Ishikawa (cell line): ENCODE data around the gene ZMYND12.

Experiments
- CEBPB ChIP-seq: IDR thresholded peaks from 2 replicates; pipeline ENCODE4 v1.6.1; 2012
- CREB1 ChIP-seq: IDR thresholded peaks from 2 replicates; pipeline ENCODE4 v1.6.1; 2012; ENCODE audit warnings: low read depth
- EGR1 ChIP-seq: IDR thresholded peaks from 2 replicates; pipeline ENCODE4 v1.6.1; 2012
- EP300 ChIP-seq: IDR thresholded peaks from 2 replicates; pipeline ENCODE4 v1.6.1; 2012; ENCODE audit warnings: borderline replicate concordance
- FOXM1 ChIP-seq: IDR thresholded peaks from 2 replicates; pipeline ENCODE4 v1.6.1; 2012; ENCODE audit warnings: low read depth, borderline replicate concordance
- MAX ChIP-seq: IDR thresholded peaks from 2 replicates; pipeline ENCODE4 v1.6.1; 2012
- NFIC ChIP-seq: IDR thresholded peaks from 2 replicates; pipeline ENCODE4 v1.6.1; 2012
- RAD21 ChIP-seq: IDR thresholded peaks from 2 replicates; pipeline ENCODE4 v1.6.1; 2012; ENCODE audit warnings: low read depth
- REST ChIP-seq: IDR thresholded peaks from 2 replicates; pipeline ENCODE4 v1.6.1; 2012; ENCODE audit warnings: low read depth, mild to moderate bottlenecking
- TAF1 ChIP-seq: IDR thresholded peaks from 2 replicates; pipeline ENCODE4 v1.6.1; 2012; ENCODE audit warnings: low read depth, mild to moderate bottlenecking
- TCF12 ChIP-seq: IDR thresholded peaks from 2 replicates; pipeline ENCODE4 v1.6.1; 2012; ENCODE audit warnings: low read depth
- TEAD4 ChIP-seq: IDR thresholded peaks from 2 replicates; pipeline ENCODE4 v1.6.1; 2012
- USF1 ChIP-seq: IDR thresholded peaks from 2 replicates; pipeline ENCODE4 v1.6.1; 2012
- YY1 ChIP-seq: IDR thresholded peaks from 2 replicates; pipeline ENCODE4 v1.6.1; 2012; ENCODE audit warnings: low read depth
- ZBTB7A ChIP-seq: IDR thresholded peaks from 2 replicates; pipeline ENCODE4 v1.6.1; 2012; ENCODE audit warnings: low read depth

ZMYND12 gene

GRCh38 chr1:42420911-42421585 is 34.8 kb downstream of the ZMYND12 start:
- TF ChIP-seq NFIC (peak; percentile 52), REST (no peak)

GRCh38 chr1:42420121-42420520 is 35.7 kb downstream of the ZMYND12 start:
- TF ChIP-seq CREB1 (no peak), TCF12 (no peak), REST (no peak), NFIC (no peak), ZBTB7A (no peak), YY1 (no peak), USF1 (no peak), EGR1 (no peak), FOXM1 (no peak), CEBPB (no peak), TAF1 (no peak), TEAD4 (no peak), EP300 (no peak), RAD21 (no peak), MAX (no peak)

GRCh38 chr1:42419126-42419821 is 36.5 kb downstream of the ZMYND12 start:
- no peak for TF ChIP-seq TEAD4
- TF ChIP-seq YY1 = no peak
- no peak for TF ChIP-seq TCF12
- no peak for TF ChIP-seq NFIC
- no peak for TF ChIP-seq FOXM1
- TF ChIP-seq EGR1 = no peak
- TF ChIP-seq CREB1 = no peak
- TF ChIP-seq RAD21 = no peak
- TF ChIP-seq CEBPB = no peak
- TF ChIP-seq USF1 = no peak
- no peak for TF ChIP-seq TAF1
- TF ChIP-seq REST = no peak
- no peak for TF ChIP-seq ZBTB7A
- no peak for TF ChIP-seq MAX
- TF ChIP-seq EP300 = no peak

- TF ChIP-seq RAD21 (no peak), EGR1 (no peak), MAX (no peak), FOXM1 (no peak), ZBTB7A (no peak), NFIC (no peak)
These were observed 37.3 kb downstream of the ZMYND12 start for GRCh38 chr1:42418516-42418915.
